GM18505 (cell line): Measurements from ENCODE around the gene TUSC2.
A peak's percentile ranks its signal among the peaks of the same experiment; 100 is the strongest.

ENCODE experiments used
- ATAC-seq: cut with Tn5 transposase; IDR thresholded peaks from one replicate; pipeline ENCODE4 v1.9.1; 2021; ENCODE audit not compliant: unreplicated experiment
- POLR2A ChIP-seq: IDR thresholded peaks from 4 replicates; pipeline ENCODE4 v1.6.1; 2011; ENCODE audit warnings: borderline replicate concordance; ENCODE audit not compliant: insufficient read depth, insufficient read length; ENCODE audit errors: extremely low read depth

TUSC2 gene

DNA sequence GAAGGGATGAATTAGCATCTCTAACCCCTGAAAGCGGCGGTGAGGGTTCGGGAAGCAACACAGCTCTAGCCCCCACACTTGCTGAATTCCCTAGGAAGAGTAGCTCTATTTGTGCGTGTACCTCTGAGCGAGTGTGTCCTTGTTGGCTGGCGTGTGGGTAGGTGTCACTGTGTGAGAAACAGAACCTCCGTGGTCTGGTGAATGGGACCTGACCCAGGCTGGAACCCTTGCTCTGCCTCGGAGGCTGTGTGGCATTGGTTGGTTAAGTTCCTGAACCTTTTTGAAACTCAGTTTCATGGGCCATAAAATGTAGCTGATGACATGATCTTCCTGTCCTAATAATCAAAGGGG, 31.7 kb upstream of the TUSC2 start:
- ATAC-seq = peak; percentile 9
- TF ChIP-seq POLR2A = no peak

DNA sequence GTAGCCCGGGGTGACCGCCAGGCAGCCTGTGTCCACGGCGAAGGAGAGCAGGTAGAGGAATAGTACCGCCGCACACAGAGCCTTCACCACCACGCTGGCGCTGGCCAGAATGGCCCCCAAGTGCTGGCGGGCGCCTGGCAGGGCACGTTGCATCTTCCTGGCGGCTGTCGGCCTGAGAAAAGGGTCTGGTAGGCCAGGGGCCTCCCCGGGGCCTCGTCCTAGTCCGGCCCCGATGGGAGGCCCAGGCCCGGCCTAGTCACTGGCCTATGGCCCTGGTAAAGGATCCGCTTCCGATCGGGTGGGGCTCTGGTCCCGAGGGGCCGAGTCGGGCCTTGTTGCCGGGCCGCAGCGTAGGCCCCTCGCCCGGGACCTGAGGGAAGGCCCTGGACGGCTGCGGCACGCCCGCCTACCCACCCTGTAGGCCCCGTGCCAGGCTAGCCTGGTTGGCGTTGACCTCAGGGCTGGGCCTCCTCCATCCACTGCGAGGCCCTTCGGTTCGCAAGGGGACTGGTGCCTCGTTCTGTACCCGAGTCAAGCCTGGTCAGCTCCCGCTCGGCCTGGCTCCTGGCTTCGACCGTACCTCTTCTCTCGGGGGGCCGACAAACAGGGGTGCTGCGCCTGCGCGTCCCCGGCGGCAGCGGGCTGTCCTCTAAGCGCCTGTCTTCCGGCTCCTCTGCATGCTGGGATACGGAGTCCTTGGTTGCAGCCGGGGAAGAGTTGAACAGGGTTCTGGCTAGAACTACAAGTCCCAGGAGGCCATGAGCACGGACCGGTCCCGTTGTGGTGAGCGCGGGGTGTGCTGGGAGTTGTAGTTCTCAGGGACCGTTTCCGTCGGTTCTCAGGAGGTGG, 31.1 kb upstream of the TUSC2 start, which contains the start of gene TMEM115:
Gene TMEM115, minus strand, starts transcription at position 611 of the 849 bp plus-strand sequence. Its CDS starts 458 bp downstream, at position 153.
- peak; percentile 69 for TF ChIP-seq POLR2A

DNA sequence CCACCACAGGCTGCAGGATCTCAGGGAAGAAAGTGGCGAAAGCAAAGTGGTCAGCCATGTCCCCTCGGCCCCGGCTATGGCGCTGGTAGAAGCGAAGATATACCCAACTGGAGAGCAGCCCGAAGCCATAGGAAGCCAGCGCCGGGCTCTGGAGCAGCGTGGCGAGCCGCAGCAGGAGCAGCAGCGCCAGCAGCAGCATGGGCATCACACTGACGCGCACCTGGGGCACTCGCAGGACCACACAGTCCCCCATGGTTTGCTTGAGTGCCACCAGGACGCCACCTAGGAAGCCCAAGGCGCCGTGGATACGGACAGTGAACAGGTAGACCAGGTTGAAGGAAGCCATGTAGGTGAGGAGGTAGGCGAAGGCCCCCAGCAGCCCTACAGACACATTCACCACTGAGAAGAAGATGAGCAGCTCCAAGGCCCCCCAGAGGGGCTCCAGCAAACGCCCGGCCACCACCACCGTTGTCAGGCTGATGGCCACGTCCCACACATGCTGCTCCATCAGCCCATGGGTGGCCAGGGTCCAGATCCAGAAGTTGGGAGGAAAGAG, 30.4 kb upstream of the TUSC2 start:
- no peak for TF ChIP-seq POLR2A
- no peak for ATAC-seq

More for the DNA sequence above, 31.1 kb upstream of the TUSC2 start, which contains the start of gene TMEM115:
- peak; percentile 97 for ATAC-seq

DNA sequence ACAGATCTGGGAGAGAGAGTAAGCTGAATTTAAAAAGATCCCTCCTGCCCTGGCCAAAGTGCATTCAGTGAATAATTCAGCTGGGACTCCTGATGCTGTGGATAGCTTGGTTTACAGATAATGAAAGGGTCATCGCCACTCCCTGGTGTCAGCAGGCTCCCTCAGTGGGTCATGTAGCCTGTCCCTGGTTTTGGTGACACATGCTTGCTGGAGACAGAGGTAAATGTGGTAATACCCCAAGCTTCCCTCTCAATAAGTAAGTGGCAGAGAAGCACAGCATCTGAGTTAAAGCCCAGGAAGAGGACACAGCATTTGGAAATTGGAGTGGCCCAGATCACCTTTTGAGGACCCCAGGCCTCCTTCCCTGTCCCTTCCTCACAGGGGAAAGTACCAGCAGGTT, 29.5 kb upstream of the TUSC2 start:
- no peak for TF ChIP-seq POLR2A
- no peak for ATAC-seq

DNA sequence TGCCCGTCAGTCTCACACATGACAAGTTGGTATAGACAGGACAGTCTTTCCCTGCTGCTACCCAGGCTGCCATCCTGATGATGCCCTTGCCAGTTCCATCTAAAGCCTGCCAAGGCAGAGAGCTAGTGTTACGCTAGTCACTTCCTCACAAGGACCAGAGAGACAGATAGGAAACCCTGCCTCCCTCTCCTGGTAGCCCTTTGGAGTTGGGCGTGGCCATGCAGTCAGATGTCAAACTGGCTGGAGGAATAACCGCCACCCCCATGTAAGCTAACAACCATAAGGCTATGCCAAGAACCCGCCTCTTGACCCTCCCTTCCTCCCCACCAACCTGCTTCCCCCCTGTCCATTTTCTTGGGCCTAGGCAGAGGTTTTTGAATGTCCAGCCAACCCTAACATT, 28.5 kb upstream of the TUSC2 start:
- no peak for TF ChIP-seq POLR2A
- no peak for ATAC-seq

DNA sequence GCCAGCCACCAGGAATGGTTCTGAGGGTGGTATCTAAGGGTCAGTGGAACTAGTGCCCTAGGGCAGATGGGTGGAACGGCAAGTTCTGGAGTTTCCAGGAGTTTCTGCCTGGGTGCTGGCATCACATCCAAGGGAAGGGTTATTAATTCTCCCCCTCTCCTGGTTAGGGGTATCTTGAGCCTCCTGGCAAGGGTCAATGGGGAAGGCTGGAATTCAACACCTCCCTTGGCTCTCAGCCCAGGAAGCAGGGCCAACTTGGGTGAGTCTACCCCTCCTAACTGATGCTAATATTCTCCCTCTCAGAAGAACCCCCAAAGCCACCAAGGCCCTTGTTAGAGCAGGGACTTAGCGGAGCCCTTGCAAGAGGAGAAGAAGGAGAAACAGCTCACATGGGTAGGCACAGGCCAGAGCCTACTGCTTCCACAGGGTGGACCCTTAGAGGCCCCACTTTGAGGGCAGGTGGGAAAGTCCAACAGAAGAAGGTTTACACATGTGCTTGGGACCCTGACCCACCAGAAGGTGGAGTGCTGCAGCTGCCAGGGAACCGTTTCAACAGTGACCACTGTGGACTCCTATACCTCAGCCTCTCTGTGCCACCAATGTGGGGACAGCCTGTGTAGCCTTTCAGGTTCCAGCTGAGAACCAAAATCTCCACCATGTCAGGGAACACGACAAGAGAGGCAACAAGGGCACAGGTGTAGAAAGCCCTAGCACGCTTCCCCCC, 28.0 kb upstream of the TUSC2 start:
- ATAC-seq = no peak
- TF ChIP-seq POLR2A = no peak

DNA sequence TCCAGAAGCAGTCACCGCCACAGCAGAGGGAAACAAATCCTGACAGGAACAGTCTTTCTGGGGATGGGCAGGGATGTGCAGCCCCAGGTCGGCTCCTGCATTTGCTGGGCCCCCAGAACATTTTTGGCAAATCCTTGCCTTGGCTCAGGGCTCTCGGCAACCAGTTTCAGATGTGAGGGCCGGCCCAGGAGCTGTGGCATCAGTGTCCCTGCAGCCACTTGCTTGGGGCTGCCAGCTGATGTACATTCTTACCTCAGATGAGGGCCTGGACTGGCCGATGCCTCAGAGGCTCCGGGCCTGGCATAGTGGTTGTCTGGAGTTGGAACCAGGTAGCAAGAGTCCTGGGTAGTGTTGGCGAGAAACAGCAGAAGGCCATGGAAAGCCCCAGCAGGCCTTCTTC, 26.8 kb upstream of the TUSC2 start:
- no peak for TF ChIP-seq POLR2A
- no peak for ATAC-seq

DNA sequence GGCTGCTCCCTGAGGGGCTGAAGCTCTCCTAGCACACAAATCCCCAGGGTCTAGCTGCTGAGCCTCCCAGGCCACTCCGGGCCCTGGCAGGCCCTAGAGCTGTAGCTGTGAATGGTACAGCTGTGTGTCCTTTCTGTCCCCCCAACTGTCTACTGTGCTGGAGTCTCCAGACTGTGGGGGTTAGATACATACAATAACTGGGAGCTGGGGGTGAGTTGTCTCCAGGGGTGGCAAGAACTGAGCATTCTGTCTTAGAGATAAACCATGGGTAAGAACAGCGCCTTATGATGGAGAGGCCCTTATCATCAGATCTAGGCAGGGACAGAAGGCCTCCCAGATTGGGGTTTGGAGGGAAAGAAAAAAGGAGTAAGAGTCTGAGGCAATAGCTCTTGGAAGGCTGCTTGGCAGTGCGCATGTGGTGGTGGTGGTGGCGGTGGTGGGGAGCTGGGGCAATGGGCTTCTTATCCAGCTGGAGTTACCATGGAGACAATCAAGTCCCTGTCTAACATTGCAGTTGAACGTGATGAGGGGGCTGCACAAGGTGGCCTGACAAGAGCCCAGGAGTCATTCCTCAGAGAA, 26.3 kb upstream of the TUSC2 start:
- no peak for ATAC-seq
- no peak for TF ChIP-seq POLR2A

DNA sequence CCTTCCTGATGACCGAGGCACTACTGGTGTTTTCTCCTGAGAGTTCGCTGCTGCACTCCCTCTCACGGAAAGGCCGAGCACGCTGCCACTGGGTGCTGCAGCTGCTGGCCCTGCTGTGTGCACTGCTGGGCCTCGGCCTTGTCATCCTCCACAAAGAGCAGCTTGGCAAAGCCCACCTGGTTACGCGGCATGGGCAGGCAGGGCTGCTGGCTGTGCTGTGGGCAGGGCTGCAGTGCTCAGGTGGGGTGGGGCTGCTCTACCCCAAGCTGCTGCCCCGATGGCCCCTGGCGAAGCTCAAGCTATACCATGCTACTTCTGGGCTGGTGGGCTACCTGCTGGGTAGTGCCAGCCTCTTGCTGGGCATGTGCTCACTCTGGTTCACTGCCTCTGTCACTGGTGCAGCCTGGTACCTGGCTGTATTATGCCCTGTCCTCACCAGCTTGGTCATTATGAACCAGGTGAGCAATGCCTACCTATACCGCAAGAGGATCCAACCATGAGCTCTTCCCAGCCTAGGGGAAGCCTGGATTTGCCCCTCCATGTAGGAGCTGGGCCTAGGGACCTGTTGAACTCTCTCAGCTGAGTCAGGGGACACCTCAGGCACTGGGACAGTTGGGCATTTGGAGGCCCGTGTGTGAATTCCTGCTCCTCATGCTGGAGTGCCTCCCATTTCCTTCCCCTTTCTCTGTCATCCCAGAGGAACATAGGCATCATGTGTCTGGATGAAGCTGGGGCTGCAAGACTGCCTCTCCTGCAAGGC, 25.4 kb upstream of the TUSC2 start:
- no peak for ATAC-seq

DNA sequence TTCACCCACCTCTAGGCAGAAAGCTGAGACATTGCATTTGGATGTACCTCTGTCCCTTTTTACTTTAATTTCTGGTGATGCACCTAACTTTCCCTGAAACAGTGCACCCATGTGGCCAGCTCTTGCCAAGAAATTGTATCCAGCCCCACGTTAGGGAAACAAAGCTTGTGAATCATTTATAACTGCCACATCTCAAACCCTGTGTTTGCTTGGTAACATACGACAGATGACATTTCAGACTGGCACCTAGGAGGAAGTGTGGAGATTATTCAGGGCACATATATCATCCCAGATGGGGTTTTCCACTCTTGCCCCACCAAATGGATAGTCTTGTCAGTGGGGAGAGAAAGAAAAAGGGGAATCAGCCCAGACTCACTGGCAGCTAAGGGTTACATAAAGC, 24.8 kb upstream of the TUSC2 start:
- no peak for TF ChIP-seq POLR2A

More for the DNA sequence above, 25.4 kb upstream of the TUSC2 start:
- no peak for TF ChIP-seq POLR2A

DNA sequence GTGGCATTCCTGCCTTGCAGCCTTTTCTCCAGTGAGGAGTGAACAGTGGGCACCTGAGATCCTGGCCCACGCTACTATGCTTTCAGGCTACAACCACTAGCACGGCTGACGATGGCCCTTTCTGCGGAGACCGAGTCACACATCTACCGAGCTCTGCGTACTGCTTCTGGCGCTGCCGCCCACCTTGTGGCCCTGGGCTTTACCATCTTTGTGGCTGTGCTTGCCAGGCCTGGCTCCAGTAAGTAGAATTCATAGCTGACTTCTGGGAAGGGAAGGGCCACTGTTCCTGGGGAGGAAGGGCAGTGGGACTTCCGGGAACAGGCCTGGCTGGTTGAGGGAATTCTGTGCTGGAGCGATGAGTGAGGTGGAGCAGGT, 23.3 kb upstream of the TUSC2 start:
- TF ChIP-seq POLR2A = no peak
- ATAC-seq = no peak

More for the DNA sequence above, 24.8 kb upstream of the TUSC2 start:
- no peak for ATAC-seq

DNA sequence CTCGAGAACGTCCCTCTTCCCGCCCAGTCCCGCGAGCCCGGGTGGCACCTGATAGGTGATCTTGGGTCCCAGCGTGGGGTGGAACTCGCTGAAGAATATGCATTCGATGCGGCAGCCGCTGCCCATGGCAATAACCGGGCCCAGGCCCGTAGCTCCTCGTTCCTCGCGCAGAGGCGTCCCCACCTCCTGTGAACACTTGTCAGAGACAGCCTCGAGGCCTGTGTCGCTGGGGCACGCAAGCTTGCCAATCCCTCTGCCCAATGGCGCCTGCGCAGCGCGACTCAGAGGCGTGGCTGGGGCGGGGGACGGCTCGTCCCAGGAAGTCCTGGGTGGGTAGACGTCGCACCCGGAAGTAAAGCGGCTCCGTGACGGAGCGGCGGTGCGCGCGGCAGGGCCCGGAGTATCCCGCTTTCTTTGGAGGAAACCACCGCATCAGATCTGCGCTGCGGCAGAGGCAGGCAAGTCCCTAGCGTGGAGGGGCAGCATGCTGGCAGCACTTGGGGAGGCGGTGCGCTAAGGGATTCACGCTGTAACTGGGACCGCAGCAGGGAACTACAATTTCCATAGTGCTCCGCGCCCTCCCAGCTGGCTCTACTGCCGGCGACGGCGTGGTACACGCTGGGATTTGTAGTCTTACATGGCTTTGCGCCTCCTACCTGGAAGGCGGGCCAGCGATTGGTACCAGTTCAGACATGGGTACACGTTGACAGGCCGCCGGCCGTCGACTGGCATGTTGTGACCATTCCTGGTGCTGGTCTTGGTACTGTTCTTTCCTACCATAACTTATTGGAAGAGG, 22.7 kb upstream of the TUSC2 start, which contains the start of the genes CYB561D2 and NPRL2:
Gene CYB561D2, plus strand, starts transcription at position 336 of the 796 bp plus-strand sequence. CDS start 572 bp downstream, outside the sequence.
Gene NPRL2, minus strand, starts transcription at position 249 of the 796 bp plus-strand sequence. Its CDS starts 123 bp downstream, at position 126.
- peak; percentile 78 for ATAC-seq
- peak; percentile 95 for TF ChIP-seq POLR2A
